HTERT RPE-1 (cell line): ENCODE data around the gene TIE1.

Experiments used
- in situ Hi-C: fragments of 300-500 bp; cut with MboI; formaldehyde crosslinking; loops from 4 replicates; pipeline ENCODE4 v1.14.3; 2020; ENCODE audit warnings: low sequenced_read_pairs

TIE1 gene

GRCh38 chr1:43311521-43311920 is 10.7 kb downstream of the TIE1 start:
- in situ Hi-C loops: no loop called here

- in situ Hi-C loops: no loop called here
Observed at GRCh38 chr1:43312212-43312623, 11.4 kb downstream of the TIE1 start.

DNA sequence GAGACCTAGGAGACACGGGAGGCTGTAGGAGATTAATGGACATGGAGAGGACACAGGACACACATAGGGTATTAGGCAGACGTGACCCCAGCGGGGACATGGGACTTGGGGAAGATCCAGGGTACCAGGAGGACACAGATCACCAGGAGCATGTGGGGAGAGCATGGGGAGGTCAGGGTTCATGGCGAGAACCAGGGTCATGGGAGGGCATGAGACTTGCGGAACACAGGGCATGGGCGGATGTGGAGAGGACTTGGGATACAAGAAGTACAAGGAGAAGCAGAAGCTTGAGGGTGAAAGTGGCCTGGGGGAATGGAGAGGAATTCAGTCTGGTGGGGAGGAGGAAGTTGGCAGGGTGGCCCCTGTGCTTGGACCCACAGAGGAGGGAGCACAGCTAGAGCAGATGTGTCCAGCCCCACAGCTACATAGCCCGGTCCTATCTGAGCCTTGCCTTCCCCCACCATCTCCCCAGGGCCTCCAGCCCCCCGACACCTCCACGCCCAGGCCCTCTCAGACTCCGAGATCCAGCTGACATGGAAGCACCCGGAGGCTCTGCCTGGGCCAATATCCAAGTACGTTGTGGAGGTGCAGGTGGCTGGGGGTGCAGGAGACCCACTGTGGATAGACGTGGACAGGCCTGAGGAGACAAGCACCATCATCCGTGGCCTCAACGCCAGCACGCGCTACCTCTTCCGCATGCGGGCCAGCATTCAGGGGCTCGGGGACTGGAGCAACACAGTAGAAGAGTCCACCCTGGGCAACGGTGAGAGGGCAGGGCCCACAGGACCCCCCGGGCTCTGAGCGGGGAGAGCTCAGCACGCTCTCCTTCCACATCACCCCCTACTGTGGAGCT is 12.1 kb downstream of the TIE1 start:
- in situ Hi-C loops: no loop called here

- in situ Hi-C loops: no loop called here
Observed at GRCh38 chr1:43313771-43314170, 13.0 kb downstream of the TIE1 start.

DNA sequence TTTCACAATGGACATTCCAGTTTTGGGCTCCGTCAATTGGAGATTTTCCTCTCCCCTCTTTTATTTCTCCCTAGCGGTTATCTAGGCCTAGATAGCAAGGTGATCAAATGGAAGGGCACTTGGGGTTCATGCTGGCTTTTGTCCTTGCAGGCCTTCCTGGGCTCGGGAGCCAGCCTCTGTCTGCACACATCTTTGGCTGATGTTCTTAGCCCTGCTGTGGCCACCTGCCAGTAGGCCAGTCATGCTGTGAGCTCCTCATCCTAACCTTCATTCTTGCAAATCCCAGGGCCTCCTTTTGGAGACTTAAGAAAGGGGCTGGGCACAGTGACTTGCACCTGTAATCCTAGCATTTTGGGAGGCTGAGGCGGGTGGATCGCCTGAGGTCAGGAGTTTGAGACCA is 13.5 kb downstream of the TIE1 start:
- in situ Hi-C loops: no loop called here

GRCh38 chr1:43315481-43315880 is 14.7 kb downstream of the TIE1 start:
- in situ Hi-C loops: no loop called here

- in situ Hi-C loops: no loop called here
Observed at GRCh38 chr1:43315963-43316737, 15.4 kb downstream of the TIE1 start.

DNA sequence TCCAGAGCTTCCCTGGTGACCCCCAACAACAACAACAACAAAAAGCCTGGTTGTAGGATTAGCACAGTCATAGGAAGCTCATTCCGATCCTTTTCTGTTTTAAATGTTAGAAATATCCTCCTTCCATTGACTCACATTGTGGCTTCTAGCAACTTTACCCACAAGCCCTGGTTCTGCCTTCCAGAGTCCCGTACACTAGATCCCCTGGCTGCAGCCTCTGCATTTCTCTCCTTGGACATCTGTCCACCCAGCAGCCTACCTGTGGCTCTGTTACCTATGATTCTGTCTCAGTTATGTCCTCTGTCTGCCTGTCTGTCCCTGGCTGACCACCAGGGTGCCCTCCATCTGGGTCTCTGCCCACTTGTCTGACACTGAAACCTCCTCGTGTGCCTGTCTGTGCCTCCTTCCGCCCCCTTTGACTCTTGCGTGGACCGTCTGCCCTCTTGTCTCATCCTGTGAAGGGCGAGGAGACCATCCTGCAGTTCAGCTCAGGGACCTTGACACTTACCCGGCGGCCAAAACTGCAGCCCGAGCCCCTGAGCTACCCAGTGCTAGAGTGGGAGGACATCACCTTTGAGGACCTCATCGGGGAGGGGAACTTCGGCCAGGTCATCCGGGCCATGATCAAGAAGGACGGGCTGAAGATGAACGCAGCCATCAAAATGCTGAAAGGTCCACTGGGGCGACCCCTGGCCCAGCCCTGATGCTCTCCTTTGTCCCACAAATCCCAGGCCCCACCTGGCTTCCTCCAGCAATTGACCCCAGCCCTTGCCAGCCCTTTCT is 16.1 kb downstream of the TIE1 start:
- in situ Hi-C loops: no loop called here

- in situ Hi-C loops: no loop called here
Observed at GRCh38 chr1:43317817-43318471, 17.2 kb downstream of the TIE1 start.

GRCh38 chr1:43318831-43319230 is 18.0 kb downstream of the TIE1 start:
- in situ Hi-C loops: no loop called here

DNA sequence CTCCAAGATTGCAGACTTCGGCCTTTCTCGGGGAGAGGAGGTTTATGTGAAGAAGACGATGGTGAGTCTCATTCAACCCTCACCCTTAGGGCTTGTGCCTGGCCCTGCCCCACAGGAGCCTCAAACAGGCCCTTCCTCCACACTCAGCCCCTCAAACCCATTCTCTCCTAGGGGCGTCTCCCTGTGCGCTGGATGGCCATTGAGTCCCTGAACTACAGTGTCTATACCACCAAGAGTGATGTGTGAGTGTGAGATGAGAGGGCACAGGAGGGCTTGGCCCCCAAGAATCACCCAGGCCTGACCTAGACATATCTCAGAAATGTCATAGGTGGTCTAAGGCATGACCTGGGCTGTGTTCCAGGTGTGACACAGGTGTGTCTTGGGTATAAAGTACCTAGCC is 18.5 kb downstream of the TIE1 start:
- in situ Hi-C loops: no loop called here

- in situ Hi-C loops: no loop called here
Observed at GRCh38 chr1:43319766-43320165, 19.0 kb downstream of the TIE1 start.

GRCh38 chr1:43321331-43321891 is 20.6 kb downstream of the TIE1 start:
- in situ Hi-C loops: no loop called here

DNA sequence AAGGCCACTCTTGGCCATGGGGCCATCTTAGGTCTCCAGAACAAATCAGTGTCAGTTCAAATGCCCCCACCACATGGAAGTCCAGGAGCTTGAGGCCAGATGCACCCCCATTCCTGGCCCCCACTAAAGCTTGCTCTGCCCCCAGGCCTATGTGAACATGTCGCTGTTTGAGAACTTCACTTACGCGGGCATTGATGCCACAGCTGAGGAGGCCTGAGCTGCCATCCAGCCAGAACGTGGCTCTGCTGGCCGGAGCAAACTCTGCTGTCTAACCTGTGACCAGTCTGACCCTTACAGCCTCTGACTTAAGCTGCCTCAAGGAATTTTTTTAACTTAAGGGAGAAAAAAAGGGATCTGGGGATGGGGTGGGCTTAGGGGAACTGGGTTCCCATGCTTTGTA is 21.7 kb downstream of the TIE1 start:
- in situ Hi-C loops: no loop called here

DNA sequence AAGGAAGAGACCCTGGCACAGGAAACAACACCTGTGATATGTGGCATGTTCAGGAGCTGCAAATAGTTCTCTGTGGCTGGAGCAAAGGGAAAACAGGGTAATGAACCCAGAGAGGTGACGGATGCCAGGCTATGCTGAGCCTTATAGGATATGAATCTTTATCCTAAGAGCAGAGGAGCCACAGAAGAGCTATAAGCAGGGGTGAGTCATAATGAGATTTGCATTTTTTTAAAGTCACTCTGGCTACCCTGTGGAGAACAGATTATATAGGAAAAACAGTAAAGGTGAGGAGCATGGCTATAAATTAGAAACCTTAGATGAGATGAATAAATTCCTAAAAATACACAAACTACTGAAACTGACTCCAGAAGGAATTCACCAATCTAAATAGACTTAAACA is 24.0 kb downstream of the TIE1 start:
- in situ Hi-C loops: no loop called here

GRCh38 chr1:43325381-43325780 is 24.6 kb downstream of the TIE1 start:
- in situ Hi-C loops: no loop called here

DNA sequence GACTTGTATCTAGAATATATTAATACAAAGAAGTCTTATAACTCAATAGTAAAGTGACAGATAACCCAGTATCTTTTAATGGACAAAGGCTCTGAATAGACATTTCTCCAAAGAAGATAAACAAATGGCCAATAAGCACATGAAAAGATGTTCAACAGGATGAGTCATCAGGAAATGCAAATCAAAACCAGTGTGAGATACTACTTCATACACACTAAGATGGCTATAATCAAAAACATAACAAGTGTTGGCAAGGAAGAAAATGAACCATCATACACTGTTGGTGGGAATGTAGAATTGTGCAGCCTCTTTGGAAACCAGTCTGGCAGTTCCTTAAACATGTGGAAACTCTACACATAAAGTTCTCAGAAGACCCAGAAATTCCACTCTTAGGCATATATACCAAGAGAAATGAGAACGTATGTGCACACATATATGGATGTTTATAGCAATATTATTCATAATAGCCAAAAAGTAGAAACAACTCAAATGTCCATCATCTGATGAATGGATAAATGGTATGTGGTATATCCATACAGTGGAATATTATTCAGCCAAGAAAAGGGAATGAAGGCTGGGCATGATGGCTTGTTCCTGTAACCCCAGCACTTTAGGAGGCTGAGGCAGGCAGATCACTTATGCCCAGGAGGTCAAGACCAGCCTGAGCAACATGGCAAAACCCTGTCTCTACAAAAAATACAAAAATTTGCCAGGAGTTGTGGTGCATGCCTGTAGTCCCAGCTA is 26.9 kb downstream of the TIE1 start:
- in situ Hi-C loops: no loop called here

DNA sequence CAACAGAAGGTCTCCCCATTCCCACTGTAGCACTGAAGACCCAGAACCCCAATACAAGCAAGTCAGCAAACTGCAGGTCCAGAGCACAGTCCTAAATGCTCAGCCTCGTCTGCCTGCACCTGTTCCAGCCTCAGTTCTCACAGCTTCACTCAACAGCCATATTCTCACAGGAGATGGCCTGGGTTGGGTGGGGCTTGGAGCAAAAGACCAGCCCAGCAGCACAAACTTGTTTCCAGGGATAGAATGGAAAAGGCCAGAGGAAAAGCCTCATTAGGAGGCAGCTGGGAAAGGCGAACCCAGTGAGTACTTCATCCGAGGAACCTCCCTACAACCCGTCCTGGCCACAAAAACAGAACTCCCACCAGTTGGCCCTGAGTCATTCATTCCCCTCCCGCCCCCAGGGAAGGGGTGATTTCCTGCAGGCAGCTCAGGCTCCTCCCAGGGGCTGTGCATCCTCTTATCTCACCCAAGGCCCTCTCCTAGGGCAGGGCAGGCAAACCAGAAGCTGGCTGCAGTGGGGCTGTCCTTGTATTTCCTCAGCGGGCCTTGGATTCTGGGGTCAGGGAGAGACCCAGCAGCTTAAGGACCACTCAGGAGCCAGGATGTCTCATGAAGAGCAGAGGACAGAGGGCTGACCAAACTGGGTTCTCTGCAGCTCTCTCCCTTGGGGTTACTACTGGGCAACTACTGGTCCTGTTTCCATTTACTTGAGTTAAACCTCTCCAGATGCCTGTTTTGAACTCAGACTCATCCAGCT is 29.4 kb downstream of the TIE1 start:
- in situ Hi-C loops: no loop called here

DNA sequence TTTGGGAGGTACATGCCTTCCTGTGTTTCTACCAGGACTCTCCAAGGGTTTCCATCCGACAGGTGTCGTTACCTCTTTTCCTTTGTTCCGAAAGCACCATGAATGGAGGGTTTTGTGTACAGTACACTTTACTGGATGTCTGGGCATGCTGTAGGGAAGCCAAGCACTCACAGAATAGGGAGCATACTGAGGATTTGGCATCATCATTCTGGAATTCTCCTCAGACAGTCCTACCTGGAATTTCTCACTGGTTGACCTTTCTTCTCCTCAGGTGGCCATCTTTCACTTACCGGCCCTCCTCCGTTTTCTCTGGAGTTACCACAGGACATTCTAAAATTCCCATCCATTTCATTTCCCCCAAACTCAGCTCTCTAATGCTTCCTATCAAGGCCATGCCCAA is 30.9 kb downstream of the TIE1 start:
- in situ Hi-C loops: no loop called here
